ENCODE data around the gene SH3PXD2B.
"Not testable (repeated sequence)": the region's sequence is repeated elsewhere in the genome, so short reads cannot be mapped to it uniquely, and the experiment has no call there.

- not testable (repeated sequence) for TF ChIP-seq POLR2A, CTCF, POLR2AphosphoS5, EP300 (IDR thresholded peaks at IDR 0.05)
Measured at GRCh38 chr5:172291837-172292236, 162.5 kb downstream of the SH3PXD2B start.

All from stomach (tissue), 4 donors.